T-helper 1 cell treated with Interleukin-12 subunit alpha and Interleukin-12 subunit beta and Interleukin-4 antibody, amounts not matched to agents 30 μg/mL and 1 μg/mL, for 36 hours (primary cell): ENCODE measurements around the gene PEX7.
"Not testable (repeated sequence)": the region's sequence is repeated elsewhere in the genome, so short reads cannot be mapped to it uniquely, and the experiment has no call there.

Experiments used
- H3K27ac Mint-ChIP-seq: one replicate; pipeline ENCODE4 v1.8.0; 2021; ENCODE audit warnings: mild to moderate bottlenecking, mixed read lengths
- H3K27me3 Mint-ChIP-seq: one replicate; pipeline ENCODE4 v1.8.0; 2021; ENCODE audit warnings: low read depth, mixed read lengths
- H3K36me3 Mint-ChIP-seq: one replicate; pipeline ENCODE4 v1.8.0; 2021; ENCODE audit warnings: low read depth, mixed read lengths
- H3K4me1 Mint-ChIP-seq: one replicate; pipeline ENCODE4 v1.8.0; 2021; ENCODE audit warnings: low read depth, mixed read lengths
- H3K4me3 Mint-ChIP-seq: one replicate; pipeline ENCODE4 v1.8.0; 2021; ENCODE audit warnings: mild to moderate bottlenecking, moderate library complexity, mixed read lengths
- H3K9me3 Mint-ChIP-seq: one replicate; pipeline ENCODE4 v1.8.0; 2021; ENCODE audit warnings: mixed read lengths

The PEX7 gene

GRCh38 chr6:136801581-136801980 is 20.8 kb upstream of the PEX7 start:
- H3K4me1 Mint-ChIP-seq: no peaks in the 10 kb centered on the region
- no peaks in the 10 kb centered on the region for H3K36me3 Mint-ChIP-seq
- peaks cover 16% of the 10 kb centered on the region for H3K27me3 Mint-ChIP-seq
- no peaks in the 10 kb centered on the region for H3K9me3 Mint-ChIP-seq
- no peak overlapping the region for H3K4me3 Mint-ChIP-seq
- H3K27ac Mint-ChIP-seq: no peak overlapping the region

- no peak overlapping the region for H3K27ac Mint-ChIP-seq
- H3K9me3 Mint-ChIP-seq: no peaks in the 10 kb centered on the region
- H3K4me3 Mint-ChIP-seq: no peak overlapping the region
- peaks cover 13% of the 10 kb centered on the region for H3K27me3 Mint-ChIP-seq
- no peaks in the 10 kb centered on the region for H3K4me1 Mint-ChIP-seq
- H3K36me3 Mint-ChIP-seq: no peaks in the 10 kb centered on the region
Measured at GRCh38 chr6:136803608-136804007, 18.8 kb upstream of the PEX7 start.

- Mint-ChIP-seq H3K4me1 (no peaks in the 10 kb centered on the region), H3K27ac (no peak overlapping the region), H3K4me3 (no peak overlapping the region), H3K9me3 (no peaks in the 10 kb centered on the region), H3K27me3 (peaks cover 7% of the 10 kb centered on the region), H3K36me3 (no peaks in the 10 kb centered on the region)
Measured at GRCh38 chr6:136809091-136809860, 13.1 kb upstream of the PEX7 start.

GRCh38 chr6:136811272-136811671 is 11.1 kb upstream of the PEX7 start:
- H3K36me3 Mint-ChIP-seq: no peaks in the 10 kb centered on the region
- no peak overlapping the region for H3K4me3 Mint-ChIP-seq
- peaks cover 4% of the 10 kb centered on the region for H3K9me3 Mint-ChIP-seq
- peaks cover 7% of the 10 kb centered on the region for H3K27me3 Mint-ChIP-seq
- H3K4me1 Mint-ChIP-seq: no peaks in the 10 kb centered on the region
- no peak overlapping the region for H3K27ac Mint-ChIP-seq

- H3K4me3 Mint-ChIP-seq: no peak overlapping the region
- no peaks in the 10 kb centered on the region for H3K4me1 Mint-ChIP-seq
- peaks cover 13% of the 10 kb centered on the region for H3K27me3 Mint-ChIP-seq
- H3K36me3 Mint-ChIP-seq: no peaks in the 10 kb centered on the region
- no peak overlapping the region for H3K27ac Mint-ChIP-seq
- peaks cover 4% of the 10 kb centered on the region for H3K9me3 Mint-ChIP-seq
Measured at GRCh38 chr6:136812174-136812573, 10.2 kb upstream of the PEX7 start.

- H3K27me3 Mint-ChIP-seq: peaks cover 18% of the 10 kb centered on the region
- H3K36me3 Mint-ChIP-seq, H3K4me1 Mint-ChIP-seq, H3K4me3 Mint-ChIP-seq, H3K9me3 Mint-ChIP-seq, H3K27ac Mint-ChIP-seq: not testable (repeated sequence)
Measured at GRCh38 chr6:136815608-136816007, 6.8 kb upstream of the PEX7 start.

GRCh38 chr6:136816656-136817055 is 5.7 kb upstream of the PEX7 start:
- H3K27ac Mint-ChIP-seq: no peak overlapping the region
- no peaks in the 10 kb centered on the region for H3K36me3 Mint-ChIP-seq
- H3K4me3 Mint-ChIP-seq: no peak overlapping the region
- peaks cover 18% of the 10 kb centered on the region for H3K27me3 Mint-ChIP-seq
- H3K9me3 Mint-ChIP-seq: peaks cover 4% of the 10 kb centered on the region
- H3K4me1 Mint-ChIP-seq: peaks cover 6% of the 10 kb centered on the region

- Mint-ChIP-seq H3K27me3 (peaks cover 14% of the 10 kb centered on the region), H3K4me1 (peaks cover 14% of the 10 kb centered on the region), H3K9me3 (peaks cover 2% of the 10 kb centered on the region), H3K4me3 (no peak overlapping the region), H3K36me3 (peaks cover 1% of the 10 kb centered on the region), H3K27ac (no peak overlapping the region)
Measured at GRCh38 chr6:136820561-136820960, 1.8 kb upstream of the PEX7 start.

- Mint-ChIP-seq H3K27ac (peak overlapping the region; percentile 93), H3K4me1 (peaks cover 15% of the 10 kb centered on the region), H3K9me3 (no peaks in the 10 kb centered on the region), H3K27me3 (peaks cover 7% of the 10 kb centered on the region), H3K4me3 (peak overlapping the region; percentile 96), H3K36me3 (peaks cover 12% of the 10 kb centered on the region)
Measured at GRCh38 chr6:136822046-136822375, 381 bp upstream of the PEX7 start.

- Mint-ChIP-seq H3K9me3 (no peaks in the 10 kb centered on the region), H3K27ac (peak overlapping the region; percentile 73), H3K36me3 (peaks cover 15% of the 10 kb centered on the region), H3K4me3 (peak overlapping the region; percentile 90), H3K27me3 (no peaks in the 10 kb centered on the region), H3K4me1 (peaks cover 15% of the 10 kb centered on the region)
Measured at GRCh38 chr6:136823128-136823660, 802 bp downstream of the PEX7 start.

- Mint-ChIP-seq H3K4me1 (peaks cover 14% of the 10 kb centered on the region), H3K36me3 (peaks cover 31% of the 10 kb centered on the region), H3K9me3 (peaks cover 9% of the 10 kb centered on the region), H3K4me3 (no peak overlapping the region), H3K27ac (no peak overlapping the region), H3K27me3 (no peaks in the 10 kb centered on the region)
Measured at GRCh38 chr6:136826216-136826615, 3.8 kb downstream of the PEX7 start.

- Mint-ChIP-seq H3K27ac (no peak overlapping the region), H3K4me1 (no peaks in the 10 kb centered on the region), H3K9me3 (peaks cover 30% of the 10 kb centered on the region), H3K36me3 (peaks cover 45% of the 10 kb centered on the region), H3K4me3 (no peak overlapping the region), H3K27me3 (no peaks in the 10 kb centered on the region)
Measured at GRCh38 chr6:136831873-136832562, 9.6 kb downstream of the PEX7 start.

- no peaks in the 10 kb centered on the region for H3K9me3 Mint-ChIP-seq
- H3K4me1 Mint-ChIP-seq: no peaks in the 10 kb centered on the region
- no peak overlapping the region for H3K27ac Mint-ChIP-seq
- no peak overlapping the region for H3K4me3 Mint-ChIP-seq
- no peaks in the 10 kb centered on the region for H3K36me3 Mint-ChIP-seq
- no peaks in the 10 kb centered on the region for H3K27me3 Mint-ChIP-seq
Measured at GRCh38 chr6:136840276-136841001, 18.0 kb downstream of the PEX7 start.

GRCh38 chr6:136843210-136843609 is 20.8 kb downstream of the PEX7 start:
- Mint-ChIP-seq H3K27ac (no peak overlapping the region), H3K4me3 (no peak overlapping the region), H3K4me1 (no peaks in the 10 kb centered on the region), H3K36me3 (peaks cover 11% of the 10 kb centered on the region), H3K9me3 (no peaks in the 10 kb centered on the region), H3K27me3 (no peaks in the 10 kb centered on the region)

- no peak overlapping the region for H3K27ac Mint-ChIP-seq
- no peak overlapping the region for H3K4me3 Mint-ChIP-seq
- H3K9me3 Mint-ChIP-seq: peaks cover 8% of the 10 kb centered on the region
- H3K27me3 Mint-ChIP-seq: no peaks in the 10 kb centered on the region
- peaks cover 25% of the 10 kb centered on the region for H3K36me3 Mint-ChIP-seq
- no peaks in the 10 kb centered on the region for H3K4me1 Mint-ChIP-seq
Measured at GRCh38 chr6:136846046-136846445, 23.7 kb downstream of the PEX7 start.
